Measurements from ENCODE around the gene OSBPL10.

Gene OSBPL10

GRCh38 chr3:31743331-31744089 is 237.6 kb downstream of the OSBPL10 start:
- DNase-seq (ENCODE audit: low spot score), result no peak

DNA sequence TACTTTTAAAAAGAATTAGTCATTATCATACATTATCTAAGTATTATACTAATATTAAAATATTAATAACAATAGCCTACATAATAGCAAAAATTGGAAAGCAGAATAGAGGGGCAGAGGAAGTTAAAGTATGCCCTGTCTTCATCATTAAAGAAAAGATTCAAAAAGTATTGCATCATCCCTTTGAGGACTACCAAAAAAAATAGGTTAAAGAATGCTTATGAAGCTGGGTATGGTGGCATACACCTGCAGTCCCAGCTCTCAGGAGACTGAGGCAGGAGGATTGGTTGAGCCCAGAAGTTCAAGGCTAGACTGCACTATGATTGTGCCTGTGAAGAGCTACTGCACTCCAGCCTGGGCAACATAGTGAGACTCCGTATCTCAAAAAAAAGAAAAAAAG is 240.7 kb downstream of the OSBPL10 start:
- DNase-seq (ENCODE audit: low spot score), result no peak

DNA sequence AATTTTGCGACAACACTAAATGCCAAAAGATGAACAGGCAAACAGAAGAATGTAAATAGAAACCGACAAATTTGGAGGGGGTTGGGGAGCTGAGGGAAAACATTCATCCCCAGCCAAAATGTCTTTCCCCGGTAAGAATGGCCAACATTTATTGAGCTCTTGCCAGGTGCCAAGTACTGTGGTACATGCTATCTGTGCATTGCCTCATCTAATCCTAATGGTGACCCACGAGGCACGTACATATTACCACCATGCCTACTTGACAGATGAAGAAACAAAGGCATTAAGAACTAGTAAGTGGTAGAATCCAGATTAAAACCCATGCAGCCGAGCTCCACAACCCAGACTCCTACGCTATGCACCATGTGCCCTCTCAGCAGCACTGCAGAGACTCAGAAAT is 242.7 kb downstream of the OSBPL10 start:
- no peak for DNase-seq (ENCODE audit: low spot score)

DNA sequence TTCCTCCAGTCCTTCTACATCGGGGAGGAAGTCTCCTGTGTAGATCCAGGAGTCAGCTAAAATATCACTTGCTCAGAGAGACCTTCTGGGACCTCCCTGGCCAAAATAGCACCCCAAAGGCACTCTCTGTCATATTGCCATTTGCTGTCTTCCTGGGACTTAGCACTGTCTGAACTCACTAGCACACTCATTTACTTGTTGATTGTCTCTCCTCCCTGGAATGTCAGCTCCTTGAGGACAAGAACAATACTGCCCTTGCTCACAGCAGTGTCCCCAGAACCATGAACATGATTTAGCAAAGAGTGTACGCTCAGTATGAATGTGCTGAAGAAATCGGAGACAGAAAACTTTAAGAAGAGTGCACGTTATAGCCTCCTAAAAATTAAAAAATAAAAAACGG is 245.4 kb downstream of the OSBPL10 start:
- DNase-seq (ENCODE audit: low spot score), result no peak

- DNase-seq (ENCODE audit: low spot score), result no peak
Measured at GRCh38 chr3:31733234-31733667, 247.8 kb downstream of the OSBPL10 start.

DNA sequence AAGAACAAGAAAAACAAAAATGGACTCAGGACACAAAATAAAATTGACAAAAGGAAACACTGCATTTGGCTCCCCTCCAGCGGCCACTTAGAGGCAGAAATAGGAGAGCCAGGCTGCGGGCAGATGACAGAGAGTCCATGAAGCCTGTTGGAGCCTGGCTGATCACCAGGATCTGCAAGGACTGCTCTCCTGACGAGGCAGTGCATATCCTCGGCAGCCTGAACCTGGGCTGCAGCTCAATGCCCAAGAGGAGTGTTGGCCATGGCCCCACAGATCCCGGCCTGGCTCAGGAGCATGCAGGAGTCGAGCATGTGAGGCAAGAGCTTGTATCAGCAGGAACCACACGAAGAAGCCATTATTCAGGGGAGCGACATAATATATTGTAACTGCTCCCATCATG is 248.5 kb downstream of the OSBPL10 start:
- DNase-seq (ENCODE audit: low spot score), result no peak

GRCh38 chr3:31729573-31729972 is 251.5 kb downstream of the OSBPL10 start:
- DNase-seq (ENCODE audit: low spot score), result no peak

- DNase-seq (ENCODE audit: low spot score), result no peak
Measured at GRCh38 chr3:31729082-31729481, 252.0 kb downstream of the OSBPL10 start.

GRCh38 chr3:31728403-31728802 is 252.7 kb downstream of the OSBPL10 start:
- no peak for DNase-seq (ENCODE audit: low spot score)

GRCh38 chr3:31725976-31726375 is 255.1 kb downstream of the OSBPL10 start:
- DNase-seq (ENCODE audit: low spot score), result no peak

DNA sequence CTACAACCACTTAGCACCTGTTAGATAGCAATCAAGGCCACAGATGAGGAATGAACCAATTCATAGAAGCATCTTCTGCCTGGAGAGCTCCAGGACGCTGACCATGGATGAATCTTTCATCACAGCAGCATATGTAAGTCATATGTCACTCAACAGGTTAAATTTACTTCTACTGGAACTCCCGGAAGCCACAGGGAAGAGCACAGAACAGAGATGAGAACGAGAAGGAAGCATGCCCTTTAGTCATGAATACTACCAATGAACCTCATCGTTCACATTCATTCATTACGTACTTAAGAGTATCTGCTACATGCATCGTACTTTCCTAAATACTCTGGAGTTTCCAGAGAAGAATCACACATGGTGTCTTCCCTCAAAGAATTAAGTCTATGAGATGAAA is 255.5 kb downstream of the OSBPL10 start:
- DNase-seq (ENCODE audit: low spot score), result no peak

GRCh38 chr3:31724651-31725050 is 256.4 kb downstream of the OSBPL10 start:
- DNase-seq (ENCODE audit: low spot score), result no peak

DNA sequence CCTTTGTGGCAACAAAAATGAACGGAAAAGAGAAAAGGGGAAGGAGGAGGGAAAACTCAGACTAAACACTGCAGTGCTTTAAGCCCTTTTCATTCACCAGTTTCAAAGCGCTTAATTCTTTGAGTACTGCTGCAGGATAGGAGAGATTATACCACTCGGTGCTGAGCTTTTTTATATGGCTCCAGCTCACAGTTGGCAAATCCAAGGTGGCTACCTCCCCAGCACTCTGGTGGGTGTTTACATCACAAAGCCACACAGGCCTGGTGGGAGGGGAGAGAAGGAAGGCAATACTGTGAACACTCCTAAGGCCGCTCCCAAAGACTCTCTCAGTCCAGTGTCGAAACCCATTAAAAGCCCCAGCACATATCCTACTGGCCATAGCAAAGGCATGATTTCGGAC is 256.9 kb downstream of the OSBPL10 start:
- DNase-seq (ENCODE audit: low spot score), result no peak

DNA sequence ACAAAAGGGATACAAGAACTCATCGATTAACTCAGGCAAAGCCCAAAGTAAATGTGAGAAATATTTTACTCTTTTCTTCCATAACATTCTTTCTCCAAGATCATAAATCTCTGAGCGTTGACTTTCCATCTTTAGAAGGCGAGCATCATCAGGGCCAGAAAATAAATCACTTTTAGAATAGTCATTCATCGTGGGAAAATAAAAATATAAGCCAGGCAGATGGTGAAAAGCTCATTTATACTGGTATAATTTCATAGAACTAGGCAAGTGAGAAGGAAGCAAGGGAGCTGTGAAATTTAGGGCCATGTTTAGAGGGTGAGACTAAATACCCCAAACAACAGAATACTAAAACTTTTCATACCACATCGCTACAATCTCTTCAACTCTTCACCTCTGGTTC is 257.4 kb downstream of the OSBPL10 start:
- DNase-seq (ENCODE audit: low spot score), result no peak

DNA sequence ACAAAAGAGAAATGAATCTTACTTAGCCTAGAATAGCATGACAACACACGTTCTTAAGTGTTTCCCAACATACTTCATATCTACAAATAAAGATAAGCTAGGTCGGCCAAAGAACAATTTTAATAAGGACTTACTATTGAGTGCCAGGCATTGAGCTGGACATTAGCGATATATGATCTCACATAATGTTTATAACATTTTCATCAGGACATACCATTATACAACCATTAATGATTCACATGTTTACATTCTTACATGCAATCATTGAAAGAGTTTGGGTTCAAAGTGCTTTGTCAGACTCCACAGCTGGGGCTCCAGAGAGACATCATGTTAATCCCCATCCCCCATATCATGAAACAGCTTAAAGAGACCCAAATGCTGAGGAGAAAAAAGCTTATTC is 259.4 kb downstream of the OSBPL10 start:
- no peak for DNase-seq (ENCODE audit: low spot score)

DNA sequence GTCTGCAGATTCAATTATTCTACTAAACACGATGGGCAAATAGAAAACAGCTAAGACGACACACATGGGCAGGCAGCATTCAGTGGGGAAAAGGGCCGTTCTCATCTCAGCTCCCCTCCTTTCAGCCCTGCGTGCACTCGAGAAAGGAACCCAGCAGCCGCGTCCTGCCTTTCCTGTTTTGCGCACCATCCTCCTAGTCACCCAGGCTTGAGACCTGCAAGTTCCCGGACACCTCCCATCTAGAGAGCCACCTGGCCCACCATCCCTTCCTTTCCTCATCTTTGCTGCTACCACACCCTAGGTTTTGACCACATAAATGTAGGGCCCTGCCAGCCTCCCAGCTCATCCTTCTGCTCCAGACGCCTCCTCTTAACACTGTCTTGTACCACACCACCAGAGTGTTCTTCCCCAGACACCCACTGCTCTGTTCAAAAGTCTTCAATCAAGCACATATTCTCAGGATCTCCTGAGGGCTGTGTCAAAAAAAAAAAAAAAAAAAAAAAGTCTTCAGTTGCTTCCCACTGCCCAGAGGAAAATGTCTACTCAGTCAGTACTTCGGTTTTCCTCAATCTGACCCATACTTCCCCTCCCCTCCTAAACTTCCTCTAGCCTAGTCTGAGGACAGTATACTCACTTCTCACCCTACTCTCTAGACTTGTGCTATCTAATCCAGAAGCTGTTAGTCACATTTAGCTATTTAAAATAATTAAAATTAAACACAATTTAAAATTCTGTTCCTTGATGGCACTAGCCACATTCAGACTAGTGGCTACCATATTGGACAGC is 266.4 kb downstream of the OSBPL10 start:
- no peak for DNase-seq (ENCODE audit: low spot score)

DNA sequence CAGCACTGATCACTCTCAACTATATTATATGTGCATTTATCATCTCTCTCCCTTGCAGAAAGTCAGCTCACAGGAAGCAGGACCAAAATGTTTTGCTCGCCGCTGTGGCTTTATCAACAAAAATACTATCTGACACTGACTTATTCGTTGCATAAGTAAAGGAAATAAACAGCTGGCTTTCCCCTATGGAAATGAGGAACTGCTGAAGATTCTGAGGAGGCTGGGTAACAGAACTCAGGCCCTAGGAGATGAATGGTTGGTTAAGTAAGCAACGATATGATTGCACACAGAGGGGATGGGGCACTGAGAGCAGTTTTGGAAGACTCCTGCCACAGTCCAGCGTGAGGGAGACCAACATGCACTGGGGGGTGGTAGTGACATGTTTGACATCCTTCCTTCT is 267.2 kb downstream of the OSBPL10 start:
- no peak for DNase-seq (ENCODE audit: low spot score)

GRCh38 chr3:31710123-31710803 is 270.8 kb downstream of the OSBPL10 start:
- no peak for DNase-seq (ENCODE audit: low spot score)

- no peak for DNase-seq (ENCODE audit: low spot score)
Measured at GRCh38 chr3:31709526-31709925, 271.5 kb downstream of the OSBPL10 start.

GRCh38 chr3:31709005-31709404 is 272.1 kb downstream of the OSBPL10 start:
- DNase-seq (ENCODE audit: low spot score), result no peak

GRCh38 chr3:31707286-31707685 is 273.8 kb downstream of the OSBPL10 start:
- no peak for DNase-seq (ENCODE audit: low spot score)

DNA sequence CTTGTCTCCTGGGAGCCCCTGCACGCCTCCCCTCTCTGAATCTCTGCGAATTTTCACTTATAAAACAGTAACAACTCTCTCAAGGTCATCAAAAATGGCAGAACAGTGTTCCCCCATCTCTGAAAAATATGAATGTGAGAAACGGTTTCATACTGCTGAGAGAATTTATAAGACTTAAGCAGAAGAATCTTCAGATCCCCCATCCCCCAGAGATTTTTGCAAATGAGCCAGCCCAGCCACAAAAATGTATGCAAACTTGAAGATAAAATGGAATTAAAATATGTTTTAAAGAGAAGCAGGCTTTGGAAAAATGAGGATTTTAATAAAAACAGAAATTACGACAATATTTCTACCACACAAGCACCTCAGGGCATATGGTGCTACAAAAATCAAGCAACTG is 275.3 kb downstream of the OSBPL10 start:
- no peak for DNase-seq (ENCODE audit: low spot score)

DNA sequence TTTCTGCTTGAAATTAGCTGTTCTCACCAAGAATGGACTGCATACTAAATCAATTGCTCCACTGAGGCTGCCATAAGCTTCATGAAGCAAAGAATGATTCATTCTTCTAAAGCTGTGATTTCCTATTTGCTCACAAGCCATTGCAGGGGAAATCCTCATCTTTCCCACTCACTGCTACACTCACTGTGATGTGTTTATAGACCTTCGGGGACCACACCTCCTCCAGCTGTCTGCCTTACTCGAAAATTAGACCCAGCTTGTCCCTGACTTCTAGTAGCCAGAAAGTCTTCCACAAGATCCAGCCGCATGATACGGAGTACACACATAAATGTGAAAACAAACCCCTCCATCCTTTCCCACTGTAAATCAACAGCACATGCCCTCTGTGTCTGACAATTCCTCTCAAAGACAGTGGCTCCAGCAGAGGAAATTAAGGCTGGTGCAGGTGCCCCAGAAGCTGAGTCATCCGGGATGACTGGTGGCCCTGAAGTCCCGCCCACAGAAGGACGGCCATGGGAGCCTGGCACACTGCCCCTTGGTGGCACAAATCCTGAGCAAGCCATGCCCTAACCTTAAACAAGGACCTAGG is 276.4 kb downstream of the OSBPL10 start:
- no peak for DNase-seq (ENCODE audit: low spot score)
